NCI-H1048 (cell line): Measurements from ENCODE around the gene CARD14.
"Not testable (repeated sequence)": the region's sequence is repeated elsewhere in the genome, so short reads cannot be mapped to it uniquely, and the experiment has no call there.

Experiments used
- DNase-seq: peaks from one replicate; lab custom pipeline; 2025; lab: John Stamatoyannopoulos, UW

Gene CARD14

DNA sequence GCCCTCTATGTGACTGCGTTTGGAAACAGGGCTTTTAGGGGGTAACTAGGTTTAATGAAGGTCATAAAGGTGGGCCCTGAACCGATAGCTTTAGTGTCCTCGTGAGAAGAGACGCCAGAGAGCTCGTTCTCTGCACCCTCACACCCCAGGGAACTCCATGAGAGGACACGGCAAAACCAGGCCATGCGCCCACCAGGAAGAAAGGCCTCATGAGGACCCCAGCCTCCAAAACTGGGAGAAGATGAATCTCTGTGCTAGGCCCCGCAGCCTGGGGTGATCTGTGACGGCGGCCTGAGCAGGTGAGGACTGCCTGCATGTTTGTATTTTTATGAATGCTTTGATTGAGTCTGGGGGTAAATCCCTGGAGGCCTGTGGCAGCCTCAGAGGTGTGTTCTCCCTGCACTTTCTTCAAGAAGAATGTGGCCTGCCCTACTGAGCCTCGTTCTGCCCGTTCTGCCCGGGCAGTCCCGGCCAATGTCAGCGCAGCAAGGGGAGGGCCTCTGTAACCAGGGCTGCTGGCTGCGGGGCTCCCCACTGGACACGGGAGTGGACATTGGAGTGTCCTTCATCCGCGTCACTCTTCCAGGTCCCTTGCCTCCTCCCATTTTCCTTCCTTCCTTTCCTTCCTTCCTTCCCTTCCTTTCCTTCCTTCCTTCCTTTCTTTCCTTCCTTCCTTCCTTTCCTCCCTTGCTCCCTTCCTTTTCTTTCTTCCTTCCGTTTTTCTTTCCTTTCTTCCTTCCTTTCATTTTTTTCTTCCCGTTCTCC, 84.0 kb downstream of the CARD14 start:
- DNase-seq = no peak

DNA sequence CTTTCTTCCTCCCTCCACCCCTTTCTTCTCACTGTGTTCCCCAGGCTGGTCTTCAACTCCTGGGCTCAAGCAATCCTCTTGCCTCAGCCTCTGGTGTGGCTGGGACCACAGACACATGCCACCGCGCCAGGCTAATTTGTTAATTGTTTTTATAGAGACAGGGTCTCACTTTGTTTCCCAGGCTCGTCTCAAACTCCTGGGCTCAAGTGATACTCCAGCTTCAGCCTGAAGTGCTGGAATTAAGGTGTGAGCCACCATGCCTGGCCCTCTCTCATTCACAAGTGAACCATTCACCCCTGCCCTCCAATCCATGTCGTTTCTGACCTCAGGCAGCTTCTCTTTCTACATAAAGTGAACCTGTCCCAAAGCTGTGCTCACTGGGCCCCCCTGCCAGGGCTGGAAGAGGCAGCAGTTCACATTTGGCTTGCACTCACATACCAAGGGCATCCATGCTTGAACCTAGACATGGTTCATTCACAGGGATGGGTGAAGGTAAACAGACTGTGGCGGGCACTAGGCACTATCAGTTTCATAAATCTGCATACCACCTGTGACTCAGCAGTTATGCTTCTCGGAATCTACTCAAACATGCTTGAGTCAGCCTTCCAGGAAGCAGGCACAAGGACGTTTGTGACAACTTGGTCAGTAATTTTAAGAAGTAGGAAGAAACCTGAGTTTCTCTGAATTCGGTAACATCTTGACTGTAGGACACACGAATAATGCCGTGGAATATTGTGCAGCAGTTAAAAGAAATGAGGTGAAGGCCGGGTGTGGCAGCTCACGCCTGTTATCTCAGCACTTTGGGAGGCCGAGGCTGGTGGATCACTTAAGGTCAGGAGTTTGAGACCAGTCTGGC, 84.8 kb downstream of the CARD14 start:
- DNase-seq = no peak

- DNase-seq = no peak
Observed at GRCh38 chr17:80256034-80256350, 86.2 kb downstream of the CARD14 start.

GRCh38 chr17:80257716-80258213, 87.9 kb downstream of the CARD14 start:
- no peak for DNase-seq

- not testable (repeated sequence) for DNase-seq
Observed at GRCh38 chr17:80258296-80258695, 88.5 kb downstream of the CARD14 start.
